GM19463 (cell line): Measurements from ENCODE around the gene OSMR.

Experiments
- ATAC-seq: cut with Tn5 transposase; IDR thresholded peaks from one replicate; pipeline ENCODE4 v1.9.1; 2021; ENCODE audit warnings: mild to moderate bottlenecking, moderate library complexity; ENCODE audit not compliant: unreplicated experiment

OSMR gene

GRCh38 chr5:38923661-38924451, 78.0 kb downstream of the OSMR start:
- no peak for ATAC-seq

DNA sequence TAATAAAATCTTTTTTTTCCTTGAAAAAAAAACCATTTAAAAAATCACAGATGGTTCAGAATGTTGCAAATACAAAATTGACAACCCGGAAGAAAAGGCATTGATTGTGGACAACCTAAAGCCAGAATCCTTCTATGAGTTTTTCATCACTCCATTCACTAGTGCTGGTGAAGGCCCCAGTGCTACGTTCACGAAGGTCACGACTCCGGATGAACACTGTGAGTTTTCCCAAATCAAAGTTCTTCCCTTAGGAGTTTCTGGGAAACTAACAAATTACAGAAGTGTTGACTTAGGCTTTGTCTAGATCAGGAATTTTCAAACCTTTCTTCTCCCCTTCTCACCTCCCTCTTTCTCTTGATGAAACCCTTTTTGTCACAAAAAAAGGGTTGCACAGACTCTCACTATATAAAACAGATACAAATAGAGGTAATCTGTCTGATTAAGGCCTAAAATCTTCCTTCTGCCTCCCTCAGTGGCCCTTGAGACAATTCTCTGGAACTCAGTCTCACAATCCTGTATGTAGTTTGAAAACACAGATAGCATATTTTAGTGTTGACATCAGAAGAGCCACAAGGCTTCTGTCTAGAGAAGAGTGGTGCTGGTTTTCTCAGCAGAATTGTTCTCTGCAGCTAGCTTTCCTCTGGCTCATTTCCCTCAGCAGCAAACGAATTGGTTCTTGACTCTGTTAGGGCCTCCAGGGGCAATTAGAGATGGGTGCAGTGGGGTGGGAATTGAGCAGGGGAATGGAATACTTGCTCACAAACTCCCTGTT, 79.5 kb downstream of the OSMR start:
- ATAC-seq: no peak

DNA sequence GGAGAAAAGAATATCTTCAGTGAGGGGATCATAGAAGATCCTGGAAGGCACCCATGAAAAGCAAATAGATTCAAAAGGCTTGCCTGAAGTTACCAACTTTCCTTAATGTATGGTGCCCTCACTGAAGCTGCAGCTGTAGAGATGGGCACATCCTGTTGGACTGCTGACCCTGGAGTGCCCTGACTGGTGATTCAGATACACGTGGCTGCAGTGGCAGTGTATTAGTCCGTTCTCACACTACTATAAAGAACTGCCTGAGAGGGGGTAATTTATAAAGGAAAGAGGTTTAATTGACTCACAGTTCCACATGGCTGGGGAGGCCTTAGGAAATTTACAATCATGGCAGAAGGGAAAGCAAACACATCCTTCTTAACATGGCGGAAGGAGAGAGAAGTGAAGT, 80.3 kb downstream of the OSMR start:
- ATAC-seq: no peak

GRCh38 chr5:38927470-38927869, 81.7 kb downstream of the OSMR start:
- no peak for ATAC-seq

- ATAC-seq: no peak
Observed at GRCh38 chr5:38929838-38930237, 84.0 kb downstream of the OSMR start.

- ATAC-seq: no peak
Observed at GRCh38 chr5:38931731-38932130, 85.9 kb downstream of the OSMR start.

DNA sequence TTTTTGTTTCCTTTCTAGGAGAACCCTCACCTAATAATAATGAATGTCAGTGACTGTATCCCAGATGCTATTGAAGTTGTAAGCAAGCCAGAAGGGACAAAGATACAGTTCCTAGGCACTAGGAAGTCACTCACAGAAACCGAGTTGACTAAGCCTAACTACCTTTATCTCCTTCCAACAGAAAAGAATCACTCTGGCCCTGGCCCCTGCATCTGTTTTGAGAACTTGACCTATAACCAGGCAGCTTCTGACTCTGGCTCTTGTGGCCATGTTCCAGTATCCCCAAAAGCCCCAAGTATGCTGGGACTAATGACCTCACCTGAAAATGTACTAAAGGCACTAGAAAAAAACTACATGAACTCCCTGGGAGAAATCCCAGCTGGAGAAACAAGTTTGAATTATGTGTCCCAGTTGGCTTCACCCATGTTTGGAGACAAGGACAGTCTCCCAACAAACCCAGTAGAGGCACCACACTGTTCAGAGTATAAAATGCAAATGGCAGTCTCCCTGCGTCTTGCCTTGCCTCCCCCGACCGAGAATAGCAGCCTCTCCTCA, 87.1 kb downstream of the OSMR start:
- ATAC-seq: no peak

DNA sequence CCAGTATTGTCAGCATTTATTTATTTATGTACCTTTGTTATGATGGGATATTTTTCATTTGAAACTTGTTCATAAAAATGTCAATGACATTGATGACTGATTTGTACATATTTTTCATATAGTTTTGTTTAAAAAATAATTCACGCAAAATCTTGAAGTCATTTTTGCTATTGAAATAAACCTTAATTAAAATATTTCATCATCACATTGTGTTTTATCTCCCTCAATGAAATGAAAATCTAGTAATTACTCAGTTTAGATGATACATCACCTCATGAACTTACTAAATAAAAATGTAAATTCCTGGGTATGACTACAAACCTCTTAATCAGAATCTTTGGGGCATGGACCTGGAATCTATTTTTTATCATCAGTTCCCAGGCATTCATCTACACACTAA, 89.6 kb downstream of the OSMR start:
- no peak for ATAC-seq

- ATAC-seq: no peak
Observed at GRCh38 chr5:38936269-38936668, 90.5 kb downstream of the OSMR start.

DNA sequence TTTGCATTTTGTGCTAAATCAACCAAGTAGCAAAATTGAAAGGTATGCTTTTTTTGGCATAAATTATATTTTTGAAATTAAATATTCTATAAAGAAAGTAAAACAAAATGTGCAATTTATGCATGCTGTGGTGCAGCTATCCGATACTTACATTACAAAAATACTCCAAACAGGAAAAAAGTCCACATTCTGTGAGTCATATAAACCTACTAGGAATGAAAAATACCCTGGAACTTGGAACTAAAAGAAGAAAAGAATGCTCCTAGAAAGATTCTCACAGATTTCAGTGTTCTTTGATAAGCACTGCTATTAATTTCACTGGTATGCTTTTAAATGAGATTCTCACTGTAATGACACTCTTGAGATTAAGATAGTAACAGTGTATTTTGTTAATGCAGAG, 92.6 kb downstream of the OSMR start:
- ATAC-seq: no peak

DNA sequence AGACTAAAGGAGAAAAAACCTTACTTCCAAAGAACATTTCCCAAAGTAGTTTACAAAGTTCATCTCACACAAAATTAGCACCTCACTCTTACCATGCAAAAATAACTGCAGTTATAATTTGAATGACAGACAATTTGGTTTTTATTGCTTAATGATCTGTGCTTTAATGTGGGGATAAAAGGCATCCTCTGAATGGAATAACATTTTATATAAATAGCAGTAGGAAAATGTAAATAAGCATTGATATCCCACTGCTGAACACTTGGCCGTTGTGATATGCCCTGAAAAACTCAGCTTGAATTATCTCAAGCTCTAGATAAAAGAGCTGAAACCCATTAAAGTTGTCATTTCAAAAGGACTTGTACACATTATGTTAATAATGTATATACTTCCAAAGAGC, 93.2 kb downstream of the OSMR start:
- ATAC-seq: no peak

GRCh38 chr5:38940230-38940858, 94.5 kb downstream of the OSMR start:
- ATAC-seq: no peak

DNA sequence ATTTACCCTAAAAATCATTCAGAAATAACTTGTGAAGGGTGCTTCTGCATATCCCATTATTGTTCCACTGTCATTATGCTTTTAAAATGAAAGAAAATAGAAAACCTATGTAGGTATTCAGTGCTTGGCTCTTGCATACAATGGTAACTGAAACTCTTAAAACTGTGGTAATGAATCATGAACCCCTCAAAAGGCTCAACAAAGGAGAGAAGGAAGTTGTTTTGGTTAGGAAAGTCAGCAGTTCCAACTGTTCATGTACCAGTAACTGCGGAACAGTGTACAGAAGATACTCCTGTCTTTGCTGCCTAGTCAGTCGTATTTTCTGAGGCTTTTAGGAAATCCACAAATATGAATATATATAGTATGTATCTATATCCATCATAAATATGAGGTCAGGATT, 96.1 kb downstream of the OSMR start:
- ATAC-seq: no peak

- no peak for ATAC-seq
Observed at GRCh38 chr5:38944282-38944681, 98.5 kb downstream of the OSMR start.

- no peak for ATAC-seq
Observed at GRCh38 chr5:38948501-38948900, 102.7 kb downstream of the OSMR start.

DNA sequence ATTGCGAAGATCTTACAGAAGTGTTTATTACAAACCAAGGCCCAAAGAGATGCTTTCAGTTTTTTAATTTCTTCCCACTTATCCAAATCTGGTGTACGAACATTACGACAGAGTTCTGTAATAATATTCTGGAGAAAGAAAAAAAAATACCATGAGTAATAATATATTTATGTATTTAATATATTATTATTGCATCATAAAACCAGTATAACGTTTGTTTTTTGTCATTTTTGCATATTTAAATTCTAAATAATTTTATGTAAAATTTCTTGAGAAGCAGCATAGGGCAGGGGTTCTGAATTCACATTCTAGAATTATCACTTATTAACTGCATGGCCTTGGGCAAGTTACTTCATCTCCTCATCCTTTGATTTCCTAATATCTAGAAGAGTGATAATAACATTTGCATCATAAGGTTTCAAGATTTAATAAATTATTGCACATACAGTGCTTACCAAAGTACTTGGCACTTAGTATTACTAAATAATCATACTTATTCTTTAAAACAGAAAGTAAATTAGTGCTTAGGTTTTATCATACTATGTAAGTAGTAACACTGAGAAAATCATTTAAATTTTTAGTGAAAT, 107.7 kb downstream of the OSMR start:
- no peak for ATAC-seq

DNA sequence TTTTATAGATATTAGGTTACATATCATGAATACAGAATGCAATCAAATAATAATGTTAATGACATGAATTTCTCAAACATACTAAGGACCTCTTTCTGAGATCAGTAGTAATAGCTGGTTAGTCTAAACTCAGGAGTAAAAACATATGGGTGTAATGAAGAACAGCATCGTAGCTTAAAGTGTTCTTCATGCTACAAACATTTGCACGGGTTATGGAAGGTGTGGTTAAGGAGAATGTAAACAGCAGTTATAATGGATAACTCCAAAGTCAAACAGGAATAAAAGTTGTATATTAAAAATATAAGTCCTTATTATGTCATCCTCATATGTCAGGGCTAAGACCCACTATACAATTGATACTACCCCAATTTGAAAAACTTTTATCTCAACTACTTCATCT, 115.9 kb downstream of the OSMR start:
- ATAC-seq: no peak

DNA sequence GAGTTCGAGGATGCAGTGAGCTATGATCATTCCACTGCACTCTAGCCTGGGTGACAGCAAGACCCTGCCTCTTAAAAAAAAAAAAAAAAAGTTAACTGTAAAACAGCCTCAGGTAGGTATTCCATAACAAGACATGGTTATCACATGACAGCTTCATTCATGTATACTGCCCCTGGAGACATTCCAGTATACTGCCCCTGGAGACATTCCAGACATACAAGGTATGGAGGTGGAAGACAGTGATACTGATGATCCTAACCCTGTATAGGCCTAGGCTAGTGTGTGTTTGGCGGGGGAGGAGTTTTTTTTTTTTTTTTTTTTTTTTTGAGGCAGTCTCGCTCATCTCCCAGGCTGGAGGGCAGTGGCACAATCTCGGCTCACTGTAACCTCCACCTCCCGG, 122.9 kb downstream of the OSMR start:
- no peak for ATAC-seq

DNA sequence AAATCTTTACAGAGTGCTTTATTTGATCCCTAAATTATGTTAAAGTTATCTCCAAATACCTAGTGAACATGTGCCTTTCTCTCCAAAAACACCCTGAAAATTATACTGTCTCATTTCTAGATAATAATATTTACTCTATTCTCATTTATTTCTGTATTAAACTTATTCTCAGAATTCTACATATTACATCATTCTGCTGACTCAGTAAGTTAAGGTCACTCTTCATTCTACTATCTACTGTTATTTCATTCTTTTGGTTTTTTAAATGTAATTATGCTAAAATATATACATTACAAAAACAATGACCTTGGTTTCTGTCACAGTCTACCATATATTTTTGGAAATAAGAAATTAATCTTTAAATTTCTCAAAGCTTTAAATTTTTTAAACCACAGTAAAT, 132.2 kb downstream of the OSMR start:
- no peak for ATAC-seq

- ATAC-seq: no peak
Observed at GRCh38 chr5:38979535-38979934, 133.7 kb downstream of the OSMR start.
